ENCODE results near the gene RASL11B. TPM values are rescaled to one million over a fixed set of nuclear protein-coding genes. Genes with fewer than 3 reads are reported as not detected.

The RASL11B gene
- total RNA-seq, 3 donors from 2014 or later, result 0.16 to 0.71 (median 0.26) TPM

GRCh38 chr4:52873861-52874343 lies 11.8 kb downstream of the RASL11B start:
- Mint-ChIP-seq H3K4me1 (ENCODE audit: low read depth) (peaks cover 3% of the 10 kb centered on the region), H3K9me3 (no peaks in the 10 kb centered on the region), H3K4me3 (no peak overlapping the region), H3K27me3 (ENCODE audit: low read depth) (no peaks in the 10 kb centered on the region), H3K36me3 (ENCODE audit: insufficient read depth) (peaks cover 35% of the 10 kb centered on the region)
- ATAC-seq, result no peak
- DNase-seq, result no peak

- Mint-ChIP-seq H3K4me1 (ENCODE audit: low read depth) (peaks cover 3% of the 10 kb centered on the region), H3K27me3 (ENCODE audit: low read depth) (no peaks in the 10 kb centered on the region), H3K36me3 (ENCODE audit: insufficient read depth) (peaks cover 35% of the 10 kb centered on the region), H3K4me3 (no peak overlapping the region), H3K9me3 (no peaks in the 10 kb centered on the region)
- no peak for ATAC-seq
- DNase-seq, result no peak
These were observed 12.8 kb downstream of the RASL11B start for GRCh38 chr4:52874948-52875347.

GRCh38 chr4:52876069-52876468 lies 14.0 kb downstream of the RASL11B start:
- ATAC-seq (no peak), DNase-seq (no peak)
- Mint-ChIP-seq H3K9me3 (no peaks in the 10 kb centered on the region), H3K27me3 (ENCODE audit: low read depth) (no peaks in the 10 kb centered on the region), H3K4me1 (ENCODE audit: low read depth) (peaks cover 3% of the 10 kb centered on the region), H3K4me3 (no peak overlapping the region), H3K36me3 (ENCODE audit: insufficient read depth) (peaks cover 31% of the 10 kb centered on the region)

GRCh38 chr4:52877036-52877435 lies 14.9 kb downstream of the RASL11B start:
- no peak for ATAC-seq
- H3K9me3 Mint-ChIP-seq, result no peaks in the 10 kb centered on the region
- H3K36me3 Mint-ChIP-seq (ENCODE audit: insufficient read depth), result peaks cover 36% of the 10 kb centered on the region
- peaks cover 3% of the 10 kb centered on the region for H3K4me1 Mint-ChIP-seq (ENCODE audit: low read depth)
- no peaks in the 10 kb centered on the region for H3K27me3 Mint-ChIP-seq (ENCODE audit: low read depth)
- DNase-seq, result no peak
- no peak overlapping the region for H3K4me3 Mint-ChIP-seq

GRCh38 chr4:52877694-52878093 lies 15.6 kb downstream of the RASL11B start:
- H3K9me3 Mint-ChIP-seq, result no peaks in the 10 kb centered on the region
- no peak overlapping the region for H3K4me3 Mint-ChIP-seq
- H3K4me1 Mint-ChIP-seq (ENCODE audit: low read depth), result peaks cover 3% of the 10 kb centered on the region
- peaks cover 33% of the 10 kb centered on the region for H3K36me3 Mint-ChIP-seq (ENCODE audit: insufficient read depth)
- no peak for DNase-seq
- H3K27me3 Mint-ChIP-seq (ENCODE audit: low read depth), result no peaks in the 10 kb centered on the region
- no peak for ATAC-seq

GRCh38 chr4:52879471-52879870 lies 17.4 kb downstream of the RASL11B start:
- ATAC-seq (no peak), DNase-seq (no peak)
- no peak overlapping the region for H3K4me3 Mint-ChIP-seq
- H3K4me1 Mint-ChIP-seq (ENCODE audit: low read depth), result peaks cover 3% of the 10 kb centered on the region
- no peaks in the 10 kb centered on the region for H3K9me3 Mint-ChIP-seq
- no peaks in the 10 kb centered on the region for H3K27me3 Mint-ChIP-seq (ENCODE audit: low read depth)
- H3K36me3 Mint-ChIP-seq (ENCODE audit: insufficient read depth), result peaks cover 27% of the 10 kb centered on the region

- DNase-seq (no peak), ATAC-seq (no peak)
- H3K9me3 Mint-ChIP-seq, result no peaks in the 10 kb centered on the region
- H3K36me3 Mint-ChIP-seq (ENCODE audit: insufficient read depth), result peaks cover 31% of the 10 kb centered on the region
- no peaks in the 10 kb centered on the region for H3K27me3 Mint-ChIP-seq (ENCODE audit: low read depth)
- peaks cover 3% of the 10 kb centered on the region for H3K4me1 Mint-ChIP-seq (ENCODE audit: low read depth)
- H3K4me3 Mint-ChIP-seq, result no peak overlapping the region
These were observed 18.9 kb downstream of the RASL11B start for GRCh38 chr4:52880994-52881393.

- peaks cover 33% of the 10 kb centered on the region for H3K36me3 Mint-ChIP-seq (ENCODE audit: insufficient read depth)
These were observed 21.1 kb downstream of the RASL11B start for GRCh38 chr4:52883183-52883621.

GRCh38 chr4:52883707-52884669 lies 21.9 kb downstream of the RASL11B start:
- Mint-ChIP-seq H3K4me1 (ENCODE audit: low read depth) (no peaks in the 10 kb centered on the region), H3K36me3 (ENCODE audit: insufficient read depth) (peaks cover 39% of the 10 kb centered on the region), H3K9me3 (no peaks in the 10 kb centered on the region), H3K4me3 (no peak overlapping the region), H3K27me3 (ENCODE audit: low read depth) (no peaks in the 10 kb centered on the region)
- ATAC-seq, result no peak
- DNase-seq, result no peak

More at GRCh38 chr4:52883183-52883621, 21.1 kb downstream of the RASL11B start:
- H3K4me1 Mint-ChIP-seq (ENCODE audit: low read depth), result no peaks in the 10 kb centered on the region
- no peak overlapping the region for H3K4me3 Mint-ChIP-seq
- H3K9me3 Mint-ChIP-seq, result no peaks in the 10 kb centered on the region
- ATAC-seq (no peak), DNase-seq (no peak)
- H3K27me3 Mint-ChIP-seq (ENCODE audit: low read depth), result no peaks in the 10 kb centered on the region

GRCh38 chr4:52884994-52885393 lies 22.9 kb downstream of the RASL11B start:
- peaks cover 3% of the 10 kb centered on the region for H3K4me1 Mint-ChIP-seq (ENCODE audit: low read depth)
- H3K36me3 Mint-ChIP-seq (ENCODE audit: insufficient read depth), result peaks cover 45% of the 10 kb centered on the region
- DNase-seq (no peak), ATAC-seq (no peak)
- no peak overlapping the region for H3K4me3 Mint-ChIP-seq
- H3K27me3 Mint-ChIP-seq (ENCODE audit: low read depth), result no peaks in the 10 kb centered on the region
- H3K9me3 Mint-ChIP-seq, result no peaks in the 10 kb centered on the region

- H3K36me3 Mint-ChIP-seq (ENCODE audit: insufficient read depth), result peaks cover 44% of the 10 kb centered on the region
- H3K4me1 Mint-ChIP-seq (ENCODE audit: low read depth), result peaks cover 6% of the 10 kb centered on the region
- H3K9me3 Mint-ChIP-seq, result no peaks in the 10 kb centered on the region
- H3K27me3 Mint-ChIP-seq (ENCODE audit: low read depth), result no peaks in the 10 kb centered on the region
- ATAC-seq (no peak), DNase-seq (no peak)
- H3K4me3 Mint-ChIP-seq, result no peak overlapping the region
These were observed 27.2 kb downstream of the RASL11B start for GRCh38 chr4:52889354-52889753.

GRCh38 chr4:52889778-52890520 lies 27.8 kb downstream of the RASL11B start:
- Mint-ChIP-seq H3K9me3 (no peaks in the 10 kb centered on the region), H3K27me3 (ENCODE audit: low read depth) (no peaks in the 10 kb centered on the region), H3K4me3 (no peak overlapping the region), H3K36me3 (ENCODE audit: insufficient read depth) (peaks cover 41% of the 10 kb centered on the region), H3K4me1 (ENCODE audit: low read depth) (peaks cover 6% of the 10 kb centered on the region)
- ATAC-seq (peak; percentile 64 to 69), DNase-seq (no peak)

- H3K4me3 Mint-ChIP-seq, result no peak overlapping the region
- ATAC-seq, result peak in 1 of 2 donors; percentile 39
These were observed 28.3 kb downstream of the RASL11B start for GRCh38 chr4:52890521-52890791.

GRCh38 chr4:52891743-52892142 lies 29.6 kb downstream of the RASL11B start:
- Mint-ChIP-seq H3K27me3 (ENCODE audit: low read depth) (no peaks in the 10 kb centered on the region), H3K4me3 (no peak overlapping the region), H3K4me1 (ENCODE audit: low read depth) (peaks cover 6% of the 10 kb centered on the region), H3K36me3 (ENCODE audit: insufficient read depth) (peaks cover 34% of the 10 kb centered on the region), H3K9me3 (peaks cover 3% of the 10 kb centered on the region)
- ATAC-seq (no peak), DNase-seq (no peak)

More at GRCh38 chr4:52890521-52890791, 28.3 kb downstream of the RASL11B start:
- no peak for DNase-seq
- Mint-ChIP-seq H3K9me3 (no peaks in the 10 kb centered on the region), H3K27me3 (ENCODE audit: low read depth) (no peaks in the 10 kb centered on the region), H3K4me1 (ENCODE audit: low read depth) (peaks cover 6% of the 10 kb centered on the region), H3K36me3 (ENCODE audit: insufficient read depth) (peaks cover 38% of the 10 kb centered on the region)

Data from activated T-cell treated with anti-CD3 and anti-CD28 coated beads, Interleukin-2, amount 50 U/mL, for 4 hours (primary cell).